ENCODE results near the gene COX4I2.

GRCh38 chr20:31630187-31630790, 7.4 kb upstream of the COX4I2 start:
- TF ChIP-seq, protein P1, sequence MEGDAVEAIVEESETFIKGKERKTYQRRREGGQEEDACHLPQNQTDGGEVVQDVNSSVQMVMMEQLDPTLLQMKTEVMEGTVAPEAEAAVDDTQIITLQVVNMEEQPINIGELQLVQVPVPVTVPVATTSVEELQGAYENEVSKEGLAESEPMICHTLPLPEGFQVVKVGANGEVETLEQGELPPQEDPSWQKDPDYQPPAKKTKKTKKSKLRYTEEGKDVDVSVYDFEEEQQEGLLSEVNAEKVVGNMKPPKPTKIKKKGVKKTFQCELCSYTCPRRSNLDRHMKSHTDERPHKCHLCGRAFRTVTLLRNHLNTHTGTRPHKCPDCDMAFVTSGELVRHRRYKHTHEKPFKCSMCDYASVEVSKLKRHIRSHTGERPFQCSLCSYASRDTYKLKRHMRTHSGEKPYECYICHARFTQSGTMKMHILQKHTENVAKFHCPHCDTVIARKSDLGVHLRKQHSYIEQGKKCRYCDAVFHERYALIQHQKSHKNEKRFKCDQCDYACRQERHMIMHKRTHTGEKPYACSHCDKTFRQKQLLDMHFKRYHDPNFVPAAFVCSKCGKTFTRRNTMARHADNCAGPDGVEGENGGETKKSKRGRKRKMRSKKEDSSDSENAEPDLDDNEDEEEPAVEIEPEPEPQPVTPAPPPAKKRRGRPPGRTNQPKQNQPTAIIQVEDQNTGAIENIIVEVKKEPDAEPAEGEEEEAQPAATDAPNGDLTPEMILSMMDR (IDR thresholded peaks at IDR 0.05), result no peak
- TF ChIP-seq POLR2A (IDR thresholded peaks at IDR 0.05) (no peak), POLR2AphosphoS5 (IDR thresholded peaks at IDR 0.05) (no peak)

Data from transverse colon (tissue), 4 donors.